ENCODE results near the gene LY86. TPM values are rescaled to one million over a fixed set of nuclear protein-coding genes. Genes with fewer than 3 reads are reported as not detected.

Gene LY86
- total RNA-seq, 1 donor from 2014 or later: not detected

GRCh38 chr6:6565488-6565887 lies 23.0 kb upstream of the LY86 start:
- Mint-ChIP-seq H3K4me3 (ENCODE audit: low read depth) (no peak overlapping the region), H3K27ac (no peak overlapping the region), H3K36me3 (ENCODE audit: insufficient read depth) (no peaks in the 10 kb centered on the region), H3K9me3 (ENCODE audit: low read depth) (peaks cover 2% of the 10 kb centered on the region), H3K27me3 (peaks cover 11% of the 10 kb centered on the region), H3K4me1 (ENCODE audit: low read depth) (no peaks in the 10 kb centered on the region)
- TF ChIP-seq, protein P1, sequence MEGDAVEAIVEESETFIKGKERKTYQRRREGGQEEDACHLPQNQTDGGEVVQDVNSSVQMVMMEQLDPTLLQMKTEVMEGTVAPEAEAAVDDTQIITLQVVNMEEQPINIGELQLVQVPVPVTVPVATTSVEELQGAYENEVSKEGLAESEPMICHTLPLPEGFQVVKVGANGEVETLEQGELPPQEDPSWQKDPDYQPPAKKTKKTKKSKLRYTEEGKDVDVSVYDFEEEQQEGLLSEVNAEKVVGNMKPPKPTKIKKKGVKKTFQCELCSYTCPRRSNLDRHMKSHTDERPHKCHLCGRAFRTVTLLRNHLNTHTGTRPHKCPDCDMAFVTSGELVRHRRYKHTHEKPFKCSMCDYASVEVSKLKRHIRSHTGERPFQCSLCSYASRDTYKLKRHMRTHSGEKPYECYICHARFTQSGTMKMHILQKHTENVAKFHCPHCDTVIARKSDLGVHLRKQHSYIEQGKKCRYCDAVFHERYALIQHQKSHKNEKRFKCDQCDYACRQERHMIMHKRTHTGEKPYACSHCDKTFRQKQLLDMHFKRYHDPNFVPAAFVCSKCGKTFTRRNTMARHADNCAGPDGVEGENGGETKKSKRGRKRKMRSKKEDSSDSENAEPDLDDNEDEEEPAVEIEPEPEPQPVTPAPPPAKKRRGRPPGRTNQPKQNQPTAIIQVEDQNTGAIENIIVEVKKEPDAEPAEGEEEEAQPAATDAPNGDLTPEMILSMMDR (IDR thresholded peaks at IDR 0.05; ENCODE audit: unreplicated experiment): no peak
- DNase-seq (ENCODE audit: low spot score, unreplicated experiment): no peak

GRCh38 chr6:6566766-6567165 lies 21.8 kb upstream of the LY86 start:
- DNase-seq (ENCODE audit: low spot score, unreplicated experiment): no peak
- H3K27me3 Mint-ChIP-seq: peaks cover 13% of the 10 kb centered on the region
- TF ChIP-seq, protein P1 (IDR thresholded peaks at IDR 0.05; ENCODE audit: unreplicated experiment): no peak
- no peak overlapping the region for H3K4me3 Mint-ChIP-seq (ENCODE audit: low read depth)
- no peaks in the 10 kb centered on the region for H3K36me3 Mint-ChIP-seq (ENCODE audit: insufficient read depth)
- H3K4me1 Mint-ChIP-seq (ENCODE audit: low read depth): no peaks in the 10 kb centered on the region
- H3K27ac Mint-ChIP-seq: no peak overlapping the region
- peaks cover 2% of the 10 kb centered on the region for H3K9me3 Mint-ChIP-seq (ENCODE audit: low read depth)

- H3K27ac Mint-ChIP-seq: no peak overlapping the region
- no peaks in the 10 kb centered on the region for H3K4me1 Mint-ChIP-seq (ENCODE audit: low read depth)
- no peak for DNase-seq (ENCODE audit: low spot score, unreplicated experiment)
- TF ChIP-seq, protein P1 (IDR thresholded peaks at IDR 0.05; ENCODE audit: unreplicated experiment): no peak
- no peaks in the 10 kb centered on the region for H3K36me3 Mint-ChIP-seq (ENCODE audit: insufficient read depth)
- peaks cover 4% of the 10 kb centered on the region for H3K9me3 Mint-ChIP-seq (ENCODE audit: low read depth)
- peaks cover 22% of the 10 kb centered on the region for H3K27me3 Mint-ChIP-seq
- H3K4me3 Mint-ChIP-seq (ENCODE audit: low read depth): no peak overlapping the region
Observed at GRCh38 chr6:6569096-6569810, 19.3 kb upstream of the LY86 start.

DNA sequence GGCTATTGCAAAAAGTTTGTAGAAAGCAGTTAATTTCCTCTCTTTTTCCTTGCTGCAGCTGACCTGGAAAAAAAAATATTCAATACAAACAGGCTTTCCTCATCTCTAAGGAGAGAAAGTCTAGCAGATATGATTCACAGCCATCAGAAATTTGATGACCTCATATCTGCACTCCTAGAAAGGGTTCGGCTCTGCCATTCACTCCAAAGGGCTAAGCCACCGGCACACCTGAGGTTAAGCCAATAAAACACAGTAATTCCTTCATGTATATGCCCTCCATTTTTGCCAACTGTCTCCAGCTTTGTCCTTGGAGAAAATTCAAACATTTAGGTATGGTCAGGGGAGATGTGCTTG lies 18.7 kb upstream of the LY86 start:
- peaks cover 8% of the 10 kb centered on the region for H3K9me3 Mint-ChIP-seq (ENCODE audit: low read depth)
- no peak overlapping the region for H3K4me3 Mint-ChIP-seq (ENCODE audit: low read depth)
- no peak for DNase-seq (ENCODE audit: low spot score, unreplicated experiment)
- H3K36me3 Mint-ChIP-seq (ENCODE audit: insufficient read depth): no peaks in the 10 kb centered on the region
- peaks cover 22% of the 10 kb centered on the region for H3K27me3 Mint-ChIP-seq
- no peak overlapping the region for H3K27ac Mint-ChIP-seq
- TF ChIP-seq, protein P1 (IDR thresholded peaks at IDR 0.05; ENCODE audit: unreplicated experiment): no peak
- H3K4me1 Mint-ChIP-seq (ENCODE audit: low read depth): no peaks in the 10 kb centered on the region

- TF ChIP-seq, protein P1 (IDR thresholded peaks at IDR 0.05; ENCODE audit: unreplicated experiment): no peak
- no peak overlapping the region for H3K4me3 Mint-ChIP-seq (ENCODE audit: low read depth)
- H3K4me1 Mint-ChIP-seq (ENCODE audit: low read depth): no peaks in the 10 kb centered on the region
- H3K27me3 Mint-ChIP-seq: peaks cover 22% of the 10 kb centered on the region
- peaks cover 8% of the 10 kb centered on the region for H3K9me3 Mint-ChIP-seq (ENCODE audit: low read depth)
- DNase-seq (ENCODE audit: low spot score, unreplicated experiment): no peak
- no peaks in the 10 kb centered on the region for H3K36me3 Mint-ChIP-seq (ENCODE audit: insufficient read depth)
- H3K27ac Mint-ChIP-seq: no peak overlapping the region
Observed at GRCh38 chr6:6570929-6571671, 17.4 kb upstream of the LY86 start.

All from progenitor cell of endocrine pancreas (in vitro differentiated cells).